ENCODE results near the gene GLOD4.

DNA sequence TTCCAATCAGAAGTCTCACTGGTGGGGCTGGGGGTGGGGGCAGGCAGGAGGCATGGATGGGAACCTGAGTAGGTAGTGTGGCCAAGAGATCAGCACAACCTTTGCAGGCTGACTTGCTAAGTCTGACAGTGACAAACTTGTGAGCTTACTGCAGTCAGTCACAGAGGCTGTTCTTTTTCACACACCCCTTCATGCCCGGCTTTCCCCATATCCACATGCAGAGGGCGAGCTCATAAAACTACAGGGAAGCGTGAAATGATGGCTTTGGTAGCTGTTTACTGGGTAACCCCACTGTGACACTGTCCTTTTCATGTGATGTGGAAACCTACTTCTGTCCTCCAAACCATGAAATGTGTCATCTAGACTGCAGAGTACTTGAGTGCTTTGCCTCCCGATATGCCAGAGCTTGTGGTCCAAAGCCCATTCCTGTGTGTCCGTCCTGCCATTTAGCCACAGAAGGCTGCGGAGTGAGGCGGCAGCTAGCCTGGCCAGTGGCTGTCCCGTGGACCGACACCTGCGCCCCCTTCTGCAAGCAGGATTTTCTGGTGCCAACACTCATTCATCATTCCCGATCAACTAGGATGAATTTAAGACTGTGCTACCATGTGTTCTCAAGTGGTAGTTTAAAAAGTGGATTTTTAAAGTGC is 39.8 kb downstream of the GLOD4 start:
- TF ChIP-seq CTCF (IDR thresholded peaks at IDR 0.05): no peak
- no peak for TF ChIP-seq POLR2A (IDR thresholded peaks at IDR 0.05)
